HepG2 (cell line): ENCODE data around the gene ACAP3. TPM values are rescaled to one million over a fixed set of nuclear protein-coding genes. Genes with fewer than 3 reads are reported as not detected.

Source experiments
- ATAC-seq: fragments of 200-7000 bp; cut with Tn5 transposase; 3 replicates; pipeline ENCODE4 v1.9.1; 2020; ENCODE audit warnings: mild to moderate bottlenecking, moderate library complexity
- BruUV-seq: library from RNA; stranded (reverse); fragments of 400-500 nt; replicated peaks from 2 replicates; lab custom pipeline; 2021; lab: Mats Ljungman, UMichigan
- CTCF ChIA-PET: fragments of 300-600 bp; formaldehyde crosslinking; extraction: SDS; loops from one replicate; lab custom pipeline; 2021; ENCODE audit warnings: low total read pairs, inconsistent platforms, low intra/inter-chr PET ratio; lab: Yijun Ruan, JAX
- POLR2A ChIA-PET: fragments of 350-600 bp; sonication (Branson Sonifier 250); formaldehyde crosslinking; loops from one replicate; lab custom pipeline; 2020; ENCODE audit warnings: antibody characterized with exemption, inconsistent platforms; lab: Yijun Ruan, JAX
- DNase-seq: peaks from one replicate; pipeline ENCODE4 v3.0.0-alpha.2; 2015; ENCODE audit warnings: low spot score
- FAIRE-seq: peaks from 3 replicates; lab custom pipeline; 2011; peaks lifted over from hg19 to GRCh38; lab: Jason Lieb, UNC
- H2AFZ ChIP-seq: one replicate; pipeline ENCODE4 v1.6.1; 2011; ENCODE audit warnings: low read length, inconsistent platforms
- H3K27ac ChIP-seq: fragments of 300-600 bp; 3 replicates; pipeline ENCODE4 v1.8.0; 2011; ENCODE audit warnings: mixed run types, mild to moderate bottlenecking, mixed read lengths, low read length, inconsistent platforms; ENCODE audit not compliant: insufficient read depth; ENCODE audit errors: extremely low read length
- H3K27me3 ChIP-seq, 2 experiments: fragments of 200-600 bp in 1 of 2; 2 replicates in 1 of 2; 3 replicates in 1 of 2; pipeline versions ENCODE4 v1.6.0 to v1.8.0; 2011; ENCODE audit warnings: low read length in 2 of 2, mild to moderate bottlenecking in 2 of 2, moderate library complexity in 2 of 2, inconsistent platforms in 1 of 2; ENCODE audit not compliant: insufficient read depth in 2 of 2, control insufficient read depth in 1 of 2
- H3K36me3 ChIP-seq, 2 experiments: fragments of 200-600 bp in 1 of 2; replicated peaks in 1 of 2; 2 replicates in 1 of 2; 3 replicates in 1 of 2; pipeline versions ENCODE4 v1.5.1 to v1.8.0; 2011; ENCODE audit warnings: low read length in 2 of 2, inconsistent platforms in 1 of 2; ENCODE audit not compliant: insufficient read depth in 2 of 2, control insufficient read depth in 1 of 2
- H3K4me1 ChIP-seq: 2 replicates; pipeline ENCODE4 v1.5.1; 2012; ENCODE audit warnings: low read length, inconsistent platforms; ENCODE audit not compliant: insufficient read depth
- H3K4me2 ChIP-seq: 2 replicates; pipeline ENCODE4 v1.6.0; 2011; ENCODE audit warnings: low read depth, low read length, inconsistent platforms
- H3K4me3 ChIP-seq, 3 experiments: fragments of 200-600 bp in 1 of 3; sonication (generic), shearing (Covaris generic) in 1 of 3; replicated peaks in 1 of 3; 2 replicates each; pipeline ENCODE4 v1.5.1; 2011 to 2016; ENCODE audit warnings: low read length in 3 of 3, inconsistent platforms in 2 of 3, low read depth in 2 of 3, mild to moderate bottlenecking in 2 of 3, control low read depth in 1 of 3, mixed read lengths in 1 of 3; ENCODE audit not compliant: insufficient read depth in 1 of 3
- H3K79me2 ChIP-seq: one replicate; pipeline ENCODE4 v1.6.1; 2011; ENCODE audit warnings: low read length, inconsistent platforms; ENCODE audit not compliant: insufficient read depth
- H3K9ac ChIP-seq: 2 replicates; pipeline ENCODE4 v1.6.0; 2011; ENCODE audit warnings: mild to moderate bottlenecking, low read depth, low read length, inconsistent platforms; ENCODE audit not compliant: insufficient read depth
- H3K9me3 ChIP-seq: 2 replicates; pipeline ENCODE4 v1.5.1; 2012; ENCODE audit warnings: mild to moderate bottlenecking, low read length
- H4K20me1 ChIP-seq: 2 replicates; pipeline ENCODE4 v1.6.0; 2011; ENCODE audit warnings: inconsistent platforms, mild to moderate bottlenecking, low read length, moderate library complexity; ENCODE audit not compliant: insufficient read depth
- HNRNPL ChIP-seq: fragments of 200-400 bp; formaldehyde crosslinking; IDR thresholded peaks from 2 replicates; pipeline ENCODE4 v1.6.1; 2017; ENCODE audit warnings: mild to moderate bottlenecking, low read depth, low read length
- MYC ChIP-seq: sonication (generic); formaldehyde crosslinking; IDR thresholded peaks from 2 replicates; pipeline ENCODE4 v1.9.0; 2021; ENCODE audit warnings: missing genetic modification reagents, borderline replicate concordance
- PHB2 ChIP-seq: fragments of 450-650 bp; IDR thresholded peaks from 2 replicates; pipeline ENCODE4 v1.6.1; 2018; ENCODE audit not compliant: partially characterized antibody
- PHF8 ChIP-seq: sonication (generic); formaldehyde crosslinking; IDR thresholded peaks from 2 replicates; pipeline ENCODE4 v1.5.0; 2020; ENCODE audit warnings: missing genetic modification reagents
- ZBTB40 ChIP-seq, 2 experiments: fragments of 450-650 bp in 1 of 2; sonication (generic) in 1 of 2; formaldehyde crosslinking in 1 of 2; IDR thresholded peaks; 2 replicates each; pipeline versions ENCODE4 v1.6.1 to v1.8.0; 2016 to 2022; ENCODE audit warnings: antibody characterized with exemption in 1 of 2, mild to moderate bottlenecking in 1 of 2, missing genetic modification reagents in 1 of 2
- WGBS: methylation state at CpG from one replicate; pipeline ENCODE4 v1.1.6; 2017; ENCODE audit warnings: low lambda C conversion rate; 5-methylcytosine and 5-hydroxymethylcytosine counted together
- in situ Hi-C: cut with HindIII; loops from 2 replicates; pipeline ENCODE4 v1.10.0; 2017; ENCODE audit warnings: low pct_unique_long_range_greater_than_20kb; ENCODE audit not compliant: extremely low pct_ligation_motif_present
- intact Hi-C: fragments of 100-400 bp; cut with micrococcal nuclease; formaldehyde crosslinking; loops from one replicate; pipeline ENCODE4 v1.10.0; 2022; ENCODE audit not compliant: unreplicated experiment
- polyA plus RNA-seq, 8 experiments: library from polyadenylated mRNA; depleted of rRNA in 3 of 8; stranded (reverse) in 7 of 8; unstranded in 1 of 8; fragments of >200 nt; fragmentation: Illumina TruSeq in 4 of 8; extraction: Trizol in 4 of 8; gene quantifications; 2 replicates each; pipeline versions ENCODE4 v1.2.1 to v1.2.3, GENCODE V29; 2011 to 2016; ENCODE audit warnings: low read depth in 4 of 8, missing spikeins in 1 of 8, mixed read lengths in 1 of 8; ENCODE audit not compliant: insufficient read depth in 1 of 8
- total RNA-seq, 5 experiments: library from RNA; depleted of rRNA; stranded (reverse); fragments of >200 nt; fragmentation: Illumina TruSeq; extraction: Trizol; gene quantifications; 2 replicates each; pipeline ENCODE4 v1.2.3, GENCODE V29; 2016; ENCODE audit warnings: low read depth in 1 of 5

ACAP3 gene
- total and polyA plus RNA-seq, 2 of the 13 experiments (the other 11 are each of a cell fraction or from before 2014, with no cell fraction given) = 29.4 to 50.8 TPM

DNA sequence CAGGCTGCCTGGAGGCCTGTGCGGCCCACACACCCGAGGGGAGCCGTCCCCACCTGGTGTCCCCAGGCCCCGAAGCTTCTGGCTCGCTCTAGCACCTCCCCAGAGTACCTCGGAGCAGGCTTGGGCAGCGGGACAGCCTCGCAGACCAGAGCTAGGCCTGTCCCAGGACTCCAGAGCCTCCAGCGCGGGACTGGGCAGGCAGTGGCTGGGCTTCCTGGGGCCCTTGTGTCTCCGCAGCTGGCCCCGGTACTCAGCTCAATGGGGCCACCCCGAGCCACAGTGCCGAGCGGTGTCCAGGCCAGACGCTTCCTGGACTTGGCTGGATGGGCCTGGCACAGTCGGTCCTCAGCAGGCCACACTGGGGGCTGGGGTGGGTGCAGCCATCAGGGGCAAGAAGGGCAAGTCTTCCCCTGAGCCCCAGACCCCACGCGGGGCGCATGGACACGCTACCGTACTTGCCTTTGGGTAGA, 22.6 kb downstream of the ACAP3 start:
- Histone ChIP-seq H3K4me2 (peak overlapping the region; percentile 58; the same call in 1 of the 2 replicates), H3K27ac (no peak overlapping the region), H4K20me1 (no peaks in the 10 kb centered on the region), H3K9me3 (no peaks in the 10 kb centered on the region), H3K4me1 (peaks cover 54% of the 10 kb centered on the region), H3K36me3 (no peaks in the 10 kb centered on the region), H3K9ac (no peak overlapping the region), H3K27me3 (peaks cover 0 to 2% of the 10 kb centered on the region in 2 experiments; a peak in 1 of 5 replicates), H3K4me3 (no peak overlapping the region; a peak in 1 of 6 replicates), H3K79me2 (no peaks in the 10 kb centered on the region), H2AFZ (no peak overlapping the region)
- no peak for FAIRE-seq
- peak; percentile 28; the same call in 1 of the 2 replicates for TF ChIP-seq PHF8 (CRISPR knock-in tag)
- 0 out of 2 replicates have a peak, but pooled peaks have one; percentile 22 for TF ChIP-seq HNRNPL
- no peak for TF ChIP-seq PHB2
- no peak for TF ChIP-seq MYC (CRISPR knock-in tag)
- POLR2A ChIA-PET = no interaction called here
- DNase-seq = no peak
- peak; percentile 2 for ATAC-seq
- intact Hi-C loops (no loop called here), in situ Hi-C loops (no loop called here)
- no TSS peak for BruUV-seq
- 40% methylated on average over 3 of the region's 22 CpGs for WGBS
- CTCF ChIA-PET = no interaction called here

GRCh38 chr1:1284221-1285101, 23.3 kb downstream of the ACAP3 start:
- CTCF ChIA-PET = no interaction called here
- TF ChIP-seq ZBTB40 (IDR thresholded peaks at IDR 0.05) (no peak), ZBTB40 (CRISPR knock-in tag; IDR thresholded peaks at IDR 0.05) (0 out of 2 replicates have a peak, but pooled peaks have one; percentile 20)

More at GRCh38 chr1:1284221-1285101, 23.3 kb downstream of the ACAP3 start:
- no peak for FAIRE-seq
- in situ Hi-C loops (no loop called here), intact Hi-C loops (no loop called here)
- no peak for ATAC-seq
- POLR2A ChIA-PET = no interaction called here
- 74% methylated on average over 10 of the region's 32 CpGs for WGBS
- no peak overlapping the region for H3K9ac ChIP-seq
- no peak overlapping the region for H3K4me2 ChIP-seq
- peaks cover 0 to 2% of the 10 kb centered on the region in 2 experiments; a peak in 1 of 5 replicates for H3K27me3 ChIP-seq
- no TSS peak for BruUV-seq
- H4K20me1 ChIP-seq = no peaks in the 10 kb centered on the region
- no peak for DNase-seq
- peaks cover 54% of the 10 kb centered on the region for H3K4me1 ChIP-seq
- H3K36me3 ChIP-seq = no peaks in the 10 kb centered on the region
- H3K79me2 ChIP-seq = no peaks in the 10 kb centered on the region
- no peak overlapping the region for H3K4me3 ChIP-seq
- no peak overlapping the region for H2AFZ ChIP-seq
- H3K27ac ChIP-seq = no peak overlapping the region
- no peaks in the 10 kb centered on the region for H3K9me3 ChIP-seq
